GM13977 (cell line): ENCODE results near the gene EXOC6B.

ENCODE experiments used
- DNase-seq: peaks from one replicate; pipeline ENCODE4 v3.0.0; 2012; ENCODE audit warnings: low spot score
- in situ Hi-C: fragments of 300-500 bp; cut with MboI; formaldehyde crosslinking; loops from one replicate; pipeline ENCODE4 v1.12.0; 2022; ENCODE audit warnings: low sequenced_read_pairs, low pct_unique_long_range_greater_than_20kb, mixed read lengths, inconsistent platforms; ENCODE audit not compliant: unreplicated experiment
- TF ChIP-seq, protein P1 (sequence below): IDR thresholded peaks from 2 replicates; pipeline ENCODE4 v1.5.1; 2012; ENCODE audit warnings: mild to moderate bottlenecking, control low read depth; ENCODE audit not compliant: insufficient read depth; ENCODE audit errors: extremely low read depth, missing control alignments

EXOC6B gene

DNA sequence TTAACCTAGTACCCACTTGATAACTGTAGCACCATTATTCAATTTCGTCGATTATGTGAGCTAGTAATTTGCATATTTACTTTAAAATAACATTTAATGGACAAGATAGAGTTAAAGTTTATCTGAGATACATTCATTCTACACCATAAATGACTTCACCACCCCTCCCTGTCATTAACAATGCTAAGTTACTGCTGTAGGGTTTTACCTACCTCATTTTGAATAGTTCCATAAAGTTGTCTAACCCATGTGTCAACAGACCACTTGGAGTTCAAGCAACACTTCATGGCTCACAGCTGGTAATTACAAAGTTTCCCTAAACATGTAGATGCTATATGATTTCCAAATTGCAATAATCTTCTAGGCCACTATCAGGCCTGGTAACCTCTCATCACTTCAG lies 550.7 kb downstream of the EXOC6B start:
- in situ Hi-C loops, result no loop called here
- TF ChIP-seq, protein P1, sequence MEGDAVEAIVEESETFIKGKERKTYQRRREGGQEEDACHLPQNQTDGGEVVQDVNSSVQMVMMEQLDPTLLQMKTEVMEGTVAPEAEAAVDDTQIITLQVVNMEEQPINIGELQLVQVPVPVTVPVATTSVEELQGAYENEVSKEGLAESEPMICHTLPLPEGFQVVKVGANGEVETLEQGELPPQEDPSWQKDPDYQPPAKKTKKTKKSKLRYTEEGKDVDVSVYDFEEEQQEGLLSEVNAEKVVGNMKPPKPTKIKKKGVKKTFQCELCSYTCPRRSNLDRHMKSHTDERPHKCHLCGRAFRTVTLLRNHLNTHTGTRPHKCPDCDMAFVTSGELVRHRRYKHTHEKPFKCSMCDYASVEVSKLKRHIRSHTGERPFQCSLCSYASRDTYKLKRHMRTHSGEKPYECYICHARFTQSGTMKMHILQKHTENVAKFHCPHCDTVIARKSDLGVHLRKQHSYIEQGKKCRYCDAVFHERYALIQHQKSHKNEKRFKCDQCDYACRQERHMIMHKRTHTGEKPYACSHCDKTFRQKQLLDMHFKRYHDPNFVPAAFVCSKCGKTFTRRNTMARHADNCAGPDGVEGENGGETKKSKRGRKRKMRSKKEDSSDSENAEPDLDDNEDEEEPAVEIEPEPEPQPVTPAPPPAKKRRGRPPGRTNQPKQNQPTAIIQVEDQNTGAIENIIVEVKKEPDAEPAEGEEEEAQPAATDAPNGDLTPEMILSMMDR, result no peak

DNA sequence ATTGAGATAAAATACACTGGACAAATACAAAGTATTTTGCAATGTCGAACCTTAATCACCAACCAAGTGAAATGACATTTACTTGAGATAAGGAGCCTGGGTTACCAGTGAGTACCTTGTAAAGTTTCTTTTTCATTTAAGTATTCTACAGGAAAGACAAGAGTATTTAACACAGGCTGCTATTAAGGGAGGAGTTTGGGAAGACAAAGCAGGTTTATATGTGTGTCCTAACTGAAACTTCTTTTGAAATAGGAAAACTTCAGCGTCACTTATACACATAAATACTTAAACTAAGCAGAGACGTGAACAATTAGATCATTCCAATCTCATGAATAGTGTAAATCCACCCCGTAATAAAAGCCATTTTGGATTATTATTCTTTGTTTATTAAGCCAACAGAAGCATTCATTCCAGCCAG lies 551.4 kb downstream of the EXOC6B start:
- TF ChIP-seq, protein P1, result no peak
- in situ Hi-C loops, result no loop called here
- DNase-seq, result no peak

More for the DNA sequence above, 550.7 kb downstream of the EXOC6B start:
- DNase-seq, result no peak

DNA sequence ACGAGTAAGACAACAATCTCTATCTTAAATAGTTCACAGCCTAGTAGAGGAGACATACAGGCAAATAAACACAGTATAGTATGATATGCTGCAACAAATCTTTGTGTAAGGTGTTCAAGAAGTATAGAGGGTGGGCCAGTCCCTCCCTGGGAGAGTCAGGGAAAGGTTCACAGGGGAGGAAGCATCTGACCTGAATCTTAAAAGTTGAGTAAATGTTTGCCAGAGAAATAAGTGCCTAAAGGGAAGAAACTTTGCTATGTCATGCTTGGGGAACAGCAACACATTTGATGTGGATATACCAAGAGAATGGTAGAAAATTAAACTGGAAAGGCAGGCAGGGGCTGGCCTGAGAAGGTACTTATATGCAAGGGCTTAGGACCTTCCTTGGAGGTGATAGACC lies 552.4 kb downstream of the EXOC6B start:
- TF ChIP-seq, protein P1, result no peak
- in situ Hi-C loops, result no loop called here
- DNase-seq, result no peak

DNA sequence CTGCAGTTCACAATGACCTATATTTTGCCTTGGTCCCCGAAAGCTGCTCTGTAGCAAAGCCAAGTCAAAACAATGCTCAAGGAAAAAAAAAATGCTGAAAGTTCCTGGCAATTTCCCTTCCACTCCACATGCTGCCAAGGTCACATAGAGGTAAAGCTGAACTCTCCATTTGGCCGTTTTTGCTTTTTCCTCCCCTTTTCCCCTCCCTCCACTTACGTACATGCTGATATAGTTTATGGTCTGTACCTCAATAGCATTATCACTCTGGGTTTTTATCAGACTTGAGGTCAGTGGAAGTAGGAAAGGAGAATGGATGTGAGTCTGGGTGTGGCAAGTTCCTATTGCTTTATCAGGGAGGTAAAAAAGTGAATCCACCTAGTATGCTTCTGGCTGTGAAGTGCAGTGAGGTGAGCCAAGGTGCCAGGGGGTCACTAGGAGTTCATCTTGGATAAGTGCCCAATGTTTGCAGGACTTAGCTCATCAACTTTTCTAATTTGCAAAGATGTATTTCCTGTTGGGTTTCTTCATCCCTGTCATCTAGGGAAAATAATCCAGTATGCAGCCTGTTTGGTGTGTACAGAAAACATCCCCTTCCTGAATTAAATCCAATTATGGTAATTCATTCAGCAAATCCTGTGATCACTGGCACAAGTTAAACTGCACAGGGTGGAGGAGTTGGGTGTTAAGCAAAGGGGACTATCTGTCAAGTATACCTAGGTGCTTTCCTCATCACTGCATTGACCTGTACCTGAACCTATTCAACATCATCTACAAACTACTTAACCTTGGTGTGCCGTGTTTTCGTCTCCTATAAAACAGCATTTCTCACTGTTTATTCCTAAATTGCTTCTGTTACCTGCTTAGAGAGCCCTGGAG lies 553.8 kb downstream of the EXOC6B start:
- in situ Hi-C loops, result no loop called here
- TF ChIP-seq, protein P1, result no peak
- DNase-seq, result no peak

DNA sequence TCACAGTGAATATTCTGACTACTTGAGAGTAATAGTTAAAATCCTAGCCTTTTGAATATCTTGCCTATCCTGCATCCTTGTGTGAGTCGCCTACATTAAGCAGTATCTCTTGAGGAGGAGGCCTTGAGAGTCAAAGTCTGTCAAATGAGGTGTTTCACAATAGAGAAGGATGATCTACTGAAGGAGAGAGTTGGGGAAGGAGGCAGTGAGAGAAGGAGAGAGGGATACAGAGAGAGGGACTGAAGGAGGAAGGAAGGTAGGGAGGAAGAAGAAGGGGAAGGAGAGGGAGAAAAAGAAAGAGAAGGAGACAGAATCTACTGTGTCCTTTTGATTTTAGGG lies 554.6 kb downstream of the EXOC6B start:
- TF ChIP-seq, protein P1, result no peak
- DNase-seq, result no peak
- in situ Hi-C loops, result no loop called here

DNA sequence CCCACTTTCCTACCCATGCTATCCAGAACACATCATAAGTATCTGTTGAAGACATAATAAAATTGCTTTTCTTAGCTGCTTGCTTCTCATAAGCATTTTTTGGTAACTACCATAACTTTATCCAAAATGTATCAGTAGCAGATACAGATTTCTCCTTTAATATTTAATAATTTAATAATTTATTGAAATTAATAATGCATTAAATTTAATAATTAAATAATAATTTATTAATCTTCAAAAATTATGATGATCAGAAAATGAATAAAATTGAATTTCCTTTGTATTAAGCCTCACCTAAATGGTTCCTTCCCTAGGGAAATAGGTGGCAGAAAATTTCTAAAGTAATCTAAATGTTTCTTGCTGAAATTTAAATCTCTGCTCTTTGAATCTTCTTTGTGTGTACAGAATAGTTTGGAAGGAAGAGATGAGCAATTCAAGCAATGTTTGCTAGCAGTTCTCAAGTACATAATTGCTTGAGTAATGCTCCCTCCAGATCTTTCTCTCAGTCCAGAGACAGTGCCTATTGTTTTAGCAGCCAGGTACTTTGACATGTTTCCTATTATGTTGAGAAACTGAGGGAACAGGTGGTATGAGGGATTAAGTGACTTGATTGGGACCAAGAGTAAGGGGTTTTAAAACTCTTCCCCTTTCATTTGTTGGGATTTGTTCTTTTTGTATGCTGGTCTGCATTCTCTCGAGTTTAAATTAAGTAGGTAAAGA lies 555.1 kb downstream of the EXOC6B start:
- DNase-seq, result no peak
- in situ Hi-C loops, result no loop called here
- TF ChIP-seq, protein P1, result no peak
